H1 (cell line): ENCODE data around the gene SQOR. TPM values are rescaled to one million over a fixed set of nuclear protein-coding genes. Genes with fewer than 3 reads are reported as not detected.

Experiments
- CTCF ChIA-PET: fragments of 300-600 bp; sonication (Branson Sonifier 250); formaldehyde crosslinking; loops from one replicate; lab custom pipeline; 2021; ENCODE audit not compliant: partially characterized antibody; lab: Charles Lee
- POLR2A ChIA-PET: fragments of 300-600 bp; sonication (Branson Sonifier 250); formaldehyde crosslinking; loops from one replicate; lab custom pipeline; 2021; ENCODE audit warnings: inconsistent platforms; ENCODE audit not compliant: partially characterized antibody; lab: Charles Lee
- DNase-seq, 2 experiments: peaks; one replicate each; pipeline versions ENCODE4 v3.0.0 to v3.0.0-alpha.2; 2010 to 2022; ENCODE audit warnings: low spot score in 2 of 2, low read depth in 1 of 2, mixed read lengths in 1 of 2
- FAIRE-seq: peaks from 2 replicates; lab custom pipeline; 2011; peaks lifted over from hg19 to GRCh38; lab: Jason Lieb, UNC
- H2AFZ ChIP-seq: 2 replicates; pipeline ENCODE4 v1.8.1; 2012; ENCODE audit warnings: low read length, inconsistent platforms
- H2AK5ac ChIP-seq: 2 replicates; pipeline ENCODE4 v1.6.1; 2013; ENCODE audit warnings: low read depth, low read length
- H2BK120ac ChIP-seq: replicated peaks from 2 replicates; pipeline ENCODE3; 2013; ENCODE audit warnings: low read depth, low read length, inconsistent platforms
- H2BK12ac ChIP-seq: 2 replicates; pipeline ENCODE4 v1.6.1; 2013; ENCODE audit warnings: low read depth, low read length
- H2BK15ac ChIP-seq: 2 replicates; pipeline ENCODE4 v1.6.1; 2013; ENCODE audit warnings: low read length
- H2BK20ac ChIP-seq: 2 replicates; pipeline ENCODE4 v1.6.1; 2013; ENCODE audit warnings: low read length
- H2BK5ac ChIP-seq: 2 replicates; pipeline ENCODE4 v1.6.1; 2013; ENCODE audit warnings: low read depth, low read length
- H3K14ac ChIP-seq: 2 replicates; pipeline ENCODE4 v1.6.1; 2013; ENCODE audit warnings: inconsistent platforms; ENCODE audit not compliant: insufficient read length
- H3K18ac ChIP-seq: 2 replicates; pipeline ENCODE4 v1.6.1; 2013; ENCODE audit warnings: low read length; ENCODE audit errors: extremely low read depth
- H3K23ac ChIP-seq: 2 replicates; pipeline ENCODE4 v1.6.1; 2013; ENCODE audit warnings: inconsistent platforms; ENCODE audit not compliant: insufficient read length
- H3K23me2 ChIP-seq: 2 replicates; pipeline ENCODE4 v1.6.1; 2013; ENCODE audit warnings: low read depth, low read length
- H3K27ac ChIP-seq: 2 replicates; pipeline ENCODE4 v1.6.1; 2011; ENCODE audit warnings: low read depth, low read length, inconsistent platforms
- H3K27me3 ChIP-seq, 4 experiments: replicated peaks in 1 of 4; 1 replicate in 1 of 4; 2 replicates in 3 of 4; pipeline versions ENCODE4 v1.6.1 to v1.8.1; 2011 to 2013; ENCODE audit warnings: low read length in 3 of 4, mild to moderate bottlenecking in 3 of 4, inconsistent platforms in 2 of 4, mixed read lengths in 2 of 4, moderate library complexity in 1 of 4; ENCODE audit not compliant: control insufficient read depth in 3 of 4, insufficient read depth in 3 of 4; ENCODE audit errors: extremely low read depth in 1 of 4
- H3K36me3 ChIP-seq, 4 experiments: 2 replicates each; pipeline versions ENCODE4 v1.6.1 to v1.8.1; 2011 to 2013; ENCODE audit warnings: mild to moderate bottlenecking in 4 of 4, low read length in 3 of 4, moderate library complexity in 2 of 4, control low read depth in 1 of 4, inconsistent platforms in 1 of 4; ENCODE audit not compliant: insufficient read depth in 4 of 4, control insufficient read depth in 2 of 4
- H3K4ac ChIP-seq: replicated peaks from 2 replicates; pipeline ENCODE3; 2013; ENCODE audit warnings: low read length, low read depth, mixed read lengths, inconsistent platforms; ENCODE audit not compliant: insufficient read length
- H3K4me1 ChIP-seq, 4 experiments: replicated peaks in 1 of 4; 1 replicate in 1 of 4; 2 replicates in 3 of 4; pipeline versions ENCODE4 v1.6.1 to v1.8.1; 2011 to 2013; ENCODE audit warnings: low read length in 3 of 4, inconsistent platforms in 2 of 4, mixed read lengths in 1 of 4; ENCODE audit not compliant: insufficient read depth in 4 of 4, control insufficient read depth in 3 of 4
- H3K4me2 ChIP-seq, 2 experiments: 2 replicates each; pipeline versions ENCODE4 v1.6.1 to v1.8.1; 2011 to 2013; ENCODE audit warnings: low read depth in 2 of 2, low read length in 2 of 2, control low read depth in 1 of 2, inconsistent platforms in 1 of 2, mild to moderate bottlenecking in 1 of 2; ENCODE audit not compliant: insufficient read depth in 1 of 2
- H3K4me3 ChIP-seq, 4 experiments: fragments of 200-600, 300-600 bp in 1 of 4; sonication (generic), shearing (Covaris generic), sonication (Bioruptor Twin) in 1 of 4; 2 replicates each; pipeline versions ENCODE4 v1.5.1 to v1.8.1; 2011 to 2016; ENCODE audit warnings: low read length in 4 of 4, low read depth in 3 of 4, control low read depth in 2 of 4, inconsistent platforms in 2 of 4, mild to moderate bottlenecking in 2 of 4, mixed read lengths in 1 of 4, moderate library complexity in 1 of 4; ENCODE audit not compliant: insufficient read depth in 2 of 4; ENCODE audit errors: extremely low read depth in 1 of 4
- H3K56ac ChIP-seq: replicated peaks from 2 replicates; pipeline ENCODE3; 2013; ENCODE audit warnings: low read depth, mild to moderate bottlenecking, mixed read lengths, low read length, inconsistent platforms; ENCODE audit not compliant: insufficient read length
- H3K79me1 ChIP-seq: 2 replicates; pipeline ENCODE4 v1.6.1; 2013; ENCODE audit warnings: low read depth, low read length, control low read depth
- H3K79me2 ChIP-seq, 2 experiments: 2 replicates each; pipeline versions ENCODE4 v1.6.1 to v1.8.1; 2012 to 2013; ENCODE audit warnings: low read length in 2 of 2, mild to moderate bottlenecking in 2 of 2, inconsistent platforms in 1 of 2; ENCODE audit not compliant: insufficient read depth in 2 of 2, control insufficient read depth in 1 of 2
- H3K9ac ChIP-seq, 4 experiments: replicated peaks in 1 of 4; 1 replicate in 1 of 4; 2 replicates in 3 of 4; pipeline versions ENCODE4 v1.6.1 to v1.8.1; 2011 to 2013; ENCODE audit warnings: low read depth in 3 of 4, low read length in 3 of 4, control low read depth in 2 of 4, mild to moderate bottlenecking in 2 of 4, moderate library complexity in 2 of 4, inconsistent platforms in 1 of 4; ENCODE audit errors: extremely low read depth in 1 of 4
- H3K9me3 ChIP-seq, 2 experiments: 2 replicates each; pipeline versions ENCODE4 v1.6.1 to v1.8.1; 2012 to 2013; ENCODE audit warnings: mild to moderate bottlenecking in 2 of 2, moderate library complexity in 2 of 2, control low read depth in 1 of 2, inconsistent platforms in 1 of 2, low read depth in 1 of 2, low read length in 1 of 2, mixed read lengths in 1 of 2; ENCODE audit not compliant: insufficient read depth in 2 of 2
- H4K20me1 ChIP-seq, 2 experiments: replicated peaks in 1 of 2; 2 replicates each; pipeline versions ENCODE3 to v1.8.1; 2011 to 2013; ENCODE audit warnings: inconsistent platforms in 2 of 2, low read length in 2 of 2, mild to moderate bottlenecking in 1 of 2; ENCODE audit not compliant: insufficient read depth in 2 of 2, control insufficient read depth in 1 of 2
- H4K5ac ChIP-seq: 2 replicates; pipeline ENCODE4 v1.6.1; 2013; ENCODE audit warnings: low read length, low read depth, mixed read lengths, inconsistent platforms; ENCODE audit not compliant: insufficient read length
- H4K8ac ChIP-seq: 2 replicates; pipeline ENCODE4 v1.8.0; 2013; ENCODE audit warnings: mild to moderate bottlenecking, moderate library complexity, low read length, inconsistent platforms; ENCODE audit not compliant: insufficient read depth; ENCODE audit errors: extremely low read depth
- H4K91ac ChIP-seq: replicated peaks from 2 replicates; pipeline ENCODE3; 2013; ENCODE audit warnings: low read length, mixed read lengths, inconsistent platforms; ENCODE audit not compliant: insufficient read length
- ASH2L ChIP-seq: fragments of 200-600, 300-600 bp; sonication (generic); IDR thresholded peaks from one replicate; pipeline ENCODE4 v1.7.1; 2017; ENCODE audit warnings: low read length
- BCL11A ChIP-seq, 2 experiments: IDR thresholded peaks; one replicate each; pipeline ENCODE4 v1.6.1; 2011; ENCODE audit warnings: low read depth in 2 of 2, low read length in 2 of 2, mild to moderate bottlenecking in 2 of 2
- CBX5 ChIP-seq: fragments of 300-800, 300-1000 bp; sonication (generic); IDR thresholded peaks from 2 replicates; pipeline ENCODE4 v1.7.1; 2016; ENCODE audit warnings: antibody characterized with exemption, low read length, low read depth
- CEBPB ChIP-seq: IDR thresholded peaks from 2 replicates; pipeline ENCODE4 v1.6.1; 2012; ENCODE audit warnings: low read depth, low read length
- CHD2 ChIP-seq: IDR thresholded peaks from 2 replicates; pipeline ENCODE4 v1.6.1; 2012; ENCODE audit warnings: low read length, improper control_type of control experiment
- CREB1 ChIP-seq: IDR thresholded peaks from 2 replicates; pipeline ENCODE4 v1.6.1; 2012; ENCODE audit warnings: inconsistent platforms
- EP300 ChIP-seq, 2 experiments: IDR thresholded peaks; 1 replicate in 1 of 2; 2 replicates in 1 of 2; pipeline ENCODE4 v1.6.1; 2011 to 2012; ENCODE audit warnings: low read depth in 2 of 2, low read length in 2 of 2, mild to moderate bottlenecking in 2 of 2, borderline replicate concordance in 1 of 2, inconsistent platforms in 1 of 2, moderate library complexity in 1 of 2
- JUND ChIP-seq: IDR thresholded peaks from 2 replicates; pipeline ENCODE4 v1.6.1; 2011; ENCODE audit warnings: mild to moderate bottlenecking, improper control_type of control experiment, low read length
- PHF8 ChIP-seq: fragments of 200-600 bp; sonication (generic); conservative IDR thresholded peaks from 2 replicates; pipeline ENCODE4 v1.7.1; 2012; ENCODE audit warnings: low read depth, mild to moderate bottlenecking, inconsistent platforms, low read length, moderate library complexity
- RFX5 ChIP-seq: IDR thresholded peaks from 2 replicates; pipeline ENCODE4 v1.6.1; 2011; ENCODE audit warnings: low read depth, low read length, improper control_type of control experiment, borderline replicate concordance
- SIRT6 ChIP-seq: IDR thresholded peaks from one replicate; pipeline ENCODE4 v1.7.1; 2012; ENCODE audit warnings: low read length, inconsistent platforms
- whole genome bisulfite sequencing, 2 experiments: shearing (Covaris generic) in 1 of 2; methylation state at CpG; one replicate each; pipeline versions ENCODE4 v1.1.6 to v1.1.7; 2013 to 2015; ENCODE audit warnings: low lambda C conversion rate in 2 of 2, mixed read lengths in 2 of 2, inconsistent platforms in 1 of 2, low coverage in 1 of 2, missing lambda C conversion rate in 1 of 2; ENCODE audit not compliant: insufficient replicate concordance in 2 of 2, insufficient coverage in 1 of 2, insufficient read length in 1 of 2; ENCODE audit errors: extremely low coverage in 1 of 2, missing lambda C conversion rate in 1 of 2; 5-methylcytosine and 5-hydroxymethylcytosine counted together
- polyA plus RNA-seq, 7 experiments: library from polyadenylated mRNA; depleted of rRNA in 3 of 7; stranded (reverse) in 5 of 7; unstranded in 2 of 7; fragments of >200 nt in 5 of 7; fragments of 200-250 nt in 2 of 7; gene quantifications; 1 replicate in 5 of 7; 2 replicates in 1 of 7; 4 replicates in 1 of 7; pipeline versions ENCODE4 v1.2.1 to v1.2.3, GENCODE V29; 2011 to 2013; ENCODE audit warnings: missing spikeins in 2 of 7, mixed read lengths in 2 of 7
- total RNA-seq: library from RNA; stranded (reverse); fragmentation: NEBNext Ultra II Directional; extraction: Animal tissue kit (Norgen Biotek cat#: 25700); gene quantifications from 2 replicates; pipeline ENCODE4 v1.2.1, GENCODE V29; 2021
- TF ChIP-seq, protein P1 (sequence below): IDR thresholded peaks from 2 replicates; pipeline ENCODE4 v1.6.1; 2012; ENCODE audit warnings: inconsistent platforms
- TF ChIP-seq, protein P2 (sequence below): IDR thresholded peaks from 2 replicates; pipeline ENCODE4 v1.6.1; 2011; ENCODE audit warnings: low read depth, mild to moderate bottlenecking, low read length; ENCODE audit not compliant: insufficient read depth
- TF ChIP-seq, protein P3 (sequence below): IDR thresholded peaks from 2 replicates; pipeline ENCODE4 v1.6.1; 2012; ENCODE audit warnings: inconsistent platforms

SQOR gene
- total and polyA plus RNA-seq, 2 of the 8 experiments (the other 6 are each of a cell fraction or from before 2014, with no cell fraction given): 0.20 to 0.22 TPM

DNA sequence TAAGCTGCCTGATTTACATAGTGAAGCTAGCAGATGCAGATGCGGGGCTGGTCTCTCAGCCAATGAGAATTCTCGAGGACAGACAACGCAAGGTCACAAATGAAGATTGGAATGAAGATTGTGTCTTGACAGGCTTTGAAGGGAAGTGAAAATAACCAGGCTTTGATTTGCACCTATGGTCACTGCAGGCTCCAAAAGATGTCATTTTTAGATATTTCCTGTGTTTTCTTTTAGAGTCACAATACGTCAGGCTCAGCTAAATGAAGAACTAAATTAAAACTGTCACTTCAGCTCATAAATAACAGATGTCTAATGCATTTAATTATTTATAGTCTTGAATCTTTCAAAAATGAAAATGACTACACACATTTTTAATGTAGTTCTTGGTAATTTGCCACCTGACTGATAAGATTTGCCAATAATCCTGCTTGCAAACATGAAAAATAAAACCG, 99.5 kb downstream of the SQOR start:
- FAIRE-seq: no peak
- no peak overlapping the region for H4K8ac ChIP-seq
- H2BK5ac ChIP-seq: no peak overlapping the region
- no peak for DNase-seq
- H3K56ac ChIP-seq: no peak overlapping the region
- CTCF ChIA-PET: interaction anchor here (1.1 to 2.9 kb wide), 3 partner anchors 11 to 28 kb away, joined by 5 to 18 read pairs (median 7); no protein-coding TSS in a partner anchor
- no peak overlapping the region for H4K5ac ChIP-seq
- POLR2A ChIA-PET: no interaction called here
- no peak overlapping the region for H3K4me2 ChIP-seq
- no peaks in the 10 kb centered on the region for H3K79me1 ChIP-seq
- no peak overlapping the region for H2AFZ ChIP-seq
- no peak overlapping the region for H3K9ac ChIP-seq
- no peaks in the 10 kb centered on the region for H3K4me1 ChIP-seq
- no peaks in the 10 kb centered on the region for H3K79me2 ChIP-seq
- H3K4me3 ChIP-seq: no peak overlapping the region
- no peak overlapping the region for H2BK20ac ChIP-seq
- H3K23me2 ChIP-seq: no peaks in the 10 kb centered on the region; the same call in 1 of the 2 replicates
- H2BK15ac ChIP-seq: no peak overlapping the region
- no peak overlapping the region for H3K23ac ChIP-seq
- H4K20me1 ChIP-seq: no peaks in the 10 kb centered on the region
- no peak overlapping the region for H3K18ac ChIP-seq
- no peak overlapping the region for H3K14ac ChIP-seq
- no peak overlapping the region for H3K4ac ChIP-seq
- no peaks in the 10 kb centered on the region for H3K36me3 ChIP-seq
- no peaks in the 10 kb centered on the region for H3K27me3 ChIP-seq
- H2BK120ac ChIP-seq: no peak overlapping the region
- H3K27ac ChIP-seq: no peak overlapping the region
- no peaks in the 10 kb centered on the region for H3K9me3 ChIP-seq
- H4K91ac ChIP-seq: no peak overlapping the region
- no peak overlapping the region for H2BK12ac ChIP-seq
- H2AK5ac ChIP-seq: no peak overlapping the region
- 93% methylated on average over 5 of the region's 5 CpGs; no CpG with 5 or more reads in 1 of the 2 experiments for WGBS, 2 experiments
- no peak for TF ChIP-seq ASH2L
- TF ChIP-seq, protein P1, sequence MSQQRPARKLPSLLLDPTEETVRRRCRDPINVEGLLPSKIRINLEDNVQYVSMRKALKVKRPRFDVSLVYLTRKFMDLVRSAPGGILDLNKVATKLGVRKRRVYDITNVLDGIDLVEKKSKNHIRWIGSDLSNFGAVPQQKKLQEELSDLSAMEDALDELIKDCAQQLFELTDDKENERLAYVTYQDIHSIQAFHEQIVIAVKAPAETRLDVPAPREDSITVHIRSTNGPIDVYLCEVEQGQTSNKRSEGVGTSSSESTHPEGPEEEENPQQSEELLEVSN: no peak
- TF ChIP-seq CBX5: no peak
- no peak for TF ChIP-seq PHF8
- TF ChIP-seq BCL11A (IDR thresholded peaks at IDR 0.05; ENCODE audit: low read depth in 2 of 2, low read length in 2 of 2): no peak
- no peak for TF ChIP-seq CEBPB
- no peak for TF ChIP-seq CREB1
- TF ChIP-seq SIRT6: no peak
- no peak for TF ChIP-seq RFX5
- no peak for TF ChIP-seq JUND
- TF ChIP-seq, protein P2, sequence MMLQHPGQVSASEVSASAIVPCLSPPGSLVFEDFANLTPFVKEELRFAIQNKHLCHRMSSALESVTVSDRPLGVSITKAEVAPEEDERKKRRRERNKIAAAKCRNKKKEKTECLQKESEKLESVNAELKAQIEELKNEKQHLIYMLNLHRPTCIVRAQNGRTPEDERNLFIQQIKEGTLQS: no peak
- no peak for TF ChIP-seq CHD2
- TF ChIP-seq, protein P3, sequence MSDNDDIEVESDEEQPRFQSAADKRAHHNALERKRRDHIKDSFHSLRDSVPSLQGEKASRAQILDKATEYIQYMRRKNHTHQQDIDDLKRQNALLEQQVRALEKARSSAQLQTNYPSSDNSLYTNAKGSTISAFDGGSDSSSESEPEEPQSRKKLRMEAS: no peak
- TF ChIP-seq EP300 (IDR thresholded peaks at IDR 0.05; ENCODE audit: borderline replicate concordance in 1 of 2, low read depth in 2 of 2, low read length in 2 of 2): no peak
